Measurements from ENCODE around the gene B3GNT9. TPM values are rescaled to one million over a fixed set of nuclear protein-coding genes. Genes with fewer than 3 reads are reported as not detected.

B3GNT9 gene
- 40.7 TPM for total RNA-seq

- no peaks in the 10 kb centered on the region for H3K9me3 ChIP-seq
- peak in 1 of 2 donors; percentile 85 for DNase-seq (ENCODE audit: low spot score in 2 of 2)
- peak within 1 kb of the TSS; percentile 68 to 75 for H3K4me3 ChIP-seq
- TF ChIP-seq CTCF (IDR thresholded peaks at IDR 0.05): no peak
- H3K36me3 ChIP-seq: peaks cover 14 to 17% of the 10 kb centered on the region in 2 donors
- intact Hi-C loops (cut with DNase I): loop anchor here (2.0 to 5.0 kb wide), 2 partner anchors 36 to 42 kb away; partner anchors contain the start of gene PHAF1
- H3K27me3 ChIP-seq: no peaks in the 10 kb centered on the region
- peaks cover 6 to 19% of the 10 kb centered on the region in 2 donors for H3K4me1 ChIP-seq
- H3K27ac ChIP-seq: peak within 1 kb of the TSS; percentile 88 to 89
These were observed at the start of gene B3GNT9 for GRCh38 chr16:67150833-67151396. B3GNT9 (minus strand) TSS chr16:67150998; CDS start chr16:67150485, 513 bp downstream.

- TF ChIP-seq CTCF (IDR thresholded peaks at IDR 0.05): no peak
- Histone ChIP-seq H3K4me3 (no peak overlapping the region), H3K36me3 (peaks cover 49 to 64% of the 10 kb centered on the region in 2 donors), H3K4me1 (peaks cover 0 to 3% of the 10 kb centered on the region in 2 donors), H3K9me3 (no peaks in the 10 kb centered on the region), H3K27me3 (no peaks in the 10 kb centered on the region), H3K27ac (no peak overlapping the region)
- intact Hi-C loops (cut with DNase I): no loop called here
- DNase-seq (ENCODE audit: low spot score in 2 of 2): no peak
These were observed 49.7 kb upstream of the B3GNT9 start for GRCh38 chr16:67200491-67200890.

- H3K4me1 ChIP-seq: peaks cover 0 to 3% of the 10 kb centered on the region in 2 donors
- H3K27me3 ChIP-seq: no peaks in the 10 kb centered on the region
- H3K27ac ChIP-seq: no peak overlapping the region
- TF ChIP-seq CTCF (IDR thresholded peaks at IDR 0.05): no peak
- no peak overlapping the region for H3K4me3 ChIP-seq
- peaks cover 56 to 71% of the 10 kb centered on the region in 2 donors for H3K36me3 ChIP-seq
- intact Hi-C loops (cut with DNase I): no loop called here
- H3K9me3 ChIP-seq: no peaks in the 10 kb centered on the region
- no peak for DNase-seq (ENCODE audit: low spot score in 2 of 2)
These were observed 49.0 kb upstream of the B3GNT9 start for GRCh38 chr16:67199808-67200198.

GRCh38 chr16:67199011-67199807 lies 48.4 kb upstream of the B3GNT9 start, which contains the start of gene ELMO3:
ELMO3 (plus strand) TSS chr16:67199131; CDS start chr16:67199327, 196 bp downstream.
- DNase-seq (ENCODE audit: low spot score in 2 of 2): no peak
- intact Hi-C loops (cut with DNase I): no loop called here
- Histone ChIP-seq H3K4me1 (peaks cover 0 to 3% of the 10 kb centered on the region in 2 donors), H3K36me3 (peaks cover 60 to 76% of the 10 kb centered on the region in 2 donors), H3K27me3 (no peaks in the 10 kb centered on the region), H3K9me3 (no peaks in the 10 kb centered on the region), H3K4me3 (no peak within 1 kb of the TSS), H3K27ac (no peak within 1 kb of the TSS)
- TF ChIP-seq CTCF (IDR thresholded peaks at IDR 0.05): no peak

GRCh38 chr16:67198238-67198734 lies 47.5 kb upstream of the B3GNT9 start:
- Histone ChIP-seq H3K4me3 (no peak overlapping the region), H3K27me3 (no peaks in the 10 kb centered on the region), H3K36me3 (peaks cover 60 to 68% of the 10 kb centered on the region in 2 donors), H3K27ac (no peak overlapping the region), H3K4me1 (peaks cover 5 to 7% of the 10 kb centered on the region in 2 donors), H3K9me3 (no peaks in the 10 kb centered on the region)
- DNase-seq (ENCODE audit: low spot score in 2 of 2): no peak
- intact Hi-C loops (cut with DNase I): no loop called here
- TF ChIP-seq CTCF (IDR thresholded peaks at IDR 0.05): peak; percentile 38 to 52 (median 41)

Data from ascending aorta (tissue), 2 donors.